K562 (cell line): ENCODE data around the gene RASGRP2. TPM values are rescaled to one million over a fixed set of nuclear protein-coding genes. Genes with fewer than 3 reads are reported as not detected.

Source experiments
- CEBPG ChIP-seq, 3 experiments: fragments of 200-800 bp in 1 of 3; sonication (Bioruptor generic) in 1 of 3; sonication (generic) in 1 of 3; formaldehyde crosslinking in 1 of 3; IDR thresholded peaks in 2 of 3; conservative IDR thresholded peaks in 1 of 3; 2 replicates each; pipeline versions ENCODE4 v1.6.1 to v1.8.0; 2016 to 2022; ENCODE audit warnings: missing compliant biosample characterization in 2 of 3, missing genetic modification characterization in 2 of 3, mild to moderate bottlenecking in 1 of 3, missing genetic modification reagents in 1 of 3
- FOXK2 ChIP-seq, 2 experiments: fragments of 450-650 bp; IDR thresholded peaks in 1 of 2; conservative IDR thresholded peaks in 1 of 2; 2 replicates each; pipeline ENCODE4 v1.6.1; 2016; ENCODE audit warnings: low read depth in 2 of 2, mild to moderate bottlenecking in 1 of 2
- KDM2B ChIP-seq: fragments of 250-450 bp; sonication (Bioruptor Pico); IDR thresholded peaks from 2 replicates; pipeline ENCODE4 v1.8.0; 2021; ENCODE audit warnings: mild to moderate bottlenecking, moderate library complexity
- MYC ChIP-seq, 2 experiments: fragments of 250-450 bp in 1 of 2; sonication (Bioruptor Pico) in 1 of 2; IDR thresholded peaks; 2 replicates each; pipeline versions ENCODE4 v1.5.1 to v1.6.1; 2012 to 2021; ENCODE audit warnings: low read depth in 2 of 2, borderline replicate concordance in 1 of 2, improper control_type of control experiment in 1 of 2, low read length in 1 of 2, mild to moderate bottlenecking in 1 of 2, moderate library complexity in 1 of 2
- NR4A1 ChIP-seq, 2 experiments: fragments of 250-450 bp in 1 of 2; fragments of 450-650 bp in 1 of 2; sonication (Bioruptor Pico) in 1 of 2; IDR thresholded peaks; 2 replicates each; pipeline versions ENCODE4 v1.4.0 to v1.6.1; 2016 to 2020; ENCODE audit warnings: mild to moderate bottlenecking in 2 of 2, missing compliant biosample characterization in 1 of 2, missing genetic modification characterization in 1 of 2, moderate library complexity in 1 of 2
- PTBP1 ChIP-seq: fragments of 200-400 bp; formaldehyde crosslinking; IDR thresholded peaks from 2 replicates; pipeline ENCODE4 v1.6.1; 2017; ENCODE audit warnings: low read depth, low read length
- ZNF354B ChIP-seq: fragments of 250-450 bp; sonication (Bioruptor Pico); IDR thresholded peaks from 2 replicates; pipeline ENCODE4 v1.4.0; 2020
- ZNF445 ChIP-seq: fragments of 250-450 bp; sonication (Bioruptor Pico); IDR thresholded peaks from 2 replicates; pipeline ENCODE4 v1.4.0; 2020; ENCODE audit warnings: low read depth, mild to moderate bottlenecking, moderate library complexity
- polyA plus RNA-seq, 8 experiments: library from polyadenylated mRNA; depleted of rRNA in 4 of 8; stranded (reverse) in 5 of 8; unstranded in 3 of 8; fragments of >200 nt; fragmentation: Nextera tagmentation in 2 of 8; fragmentation: Illumina TruSeq in 1 of 8; extraction: Ambion mirVana in 2 of 8; extraction: Trizol in 1 of 8; gene quantifications; 2 replicates each; pipeline versions ENCODE4 v1.2.1 to v1.2.3, GENCODE V29; 2011 to 2014; ENCODE audit warnings: inconsistent platforms in 1 of 8, missing spikeins in 1 of 8
- total RNA-seq, 7 experiments: library from RNA; depleted of rRNA in 6 of 7; stranded (reverse); fragments of >200 nt in 6 of 7; fragmentation: Illumina TruSeq in 2 of 7; extraction: Trizol in 2 of 7; gene quantifications; 2 replicates each; pipeline versions ENCODE4 v1.2.1 to v1.2.3, GENCODE V29; 2011 to 2021; ENCODE audit warnings: low replicate concordance in 1 of 7
- TF ChIP-seq, protein P1 (sequence below): fragments of 450-650 bp; IDR thresholded peaks from 2 replicates; pipeline ENCODE4 v1.6.1; 2018; ENCODE audit not compliant: partially characterized antibody
- TF ChIP-seq, protein P2 (sequence below): fragments of 450-650 bp; IDR thresholded peaks from 2 replicates; pipeline ENCODE4 v1.6.1; 2016; ENCODE audit warnings: mild to moderate bottlenecking, moderate library complexity

The RASGRP2 gene
- total and polyA plus RNA-seq, 9 of the 15 experiments (the other 6 are each of a cell fraction or from before 2014, with no cell fraction given) = 0.87 to 22.7 (median 5.5) TPM

DNA sequence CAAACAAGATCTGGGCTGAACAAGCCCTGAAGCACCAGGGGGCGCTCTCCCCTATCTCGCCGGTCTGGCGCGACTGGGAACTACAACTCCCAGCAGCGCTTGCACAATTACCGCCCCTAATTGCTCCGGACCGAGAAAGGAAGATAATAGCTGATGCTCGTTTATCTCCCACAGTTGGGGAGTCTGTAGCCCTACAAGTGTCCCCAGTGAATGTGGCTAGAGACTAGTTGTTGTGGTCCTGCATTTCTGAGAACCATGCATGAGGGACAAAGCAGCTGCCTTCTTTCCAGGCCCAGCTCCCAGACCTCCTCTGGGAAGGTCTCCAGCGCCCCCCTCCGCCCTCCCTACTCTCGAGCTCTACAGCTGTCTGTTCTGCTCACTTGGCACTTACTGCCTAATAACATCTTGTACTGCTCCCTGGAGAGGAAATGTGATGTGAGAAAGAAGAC, 55.4 kb downstream of the RASGRP2 start (continued):
- TF ChIP-seq MYC (IDR thresholded peaks at IDR 0.05; ENCODE audit: low read depth, low read length) (peak; percentile 39; the same call in 1 of the 2 replicates), MYC (CRISPR knock-in tag; IDR thresholded peaks at IDR 0.05; ENCODE audit: borderline replicate concordance, low read depth) (no peak), ZNF354B (CRISPR knock-in tag) (no peak), CEBPG (CRISPR knock-in tag; IDR thresholded peaks at IDR 0.05) (peak; percentile 90), CEBPG (tag; conservative IDR thresholded peaks at IDR 0.05 in 1 of 2, IDR thresholded peaks at IDR 0.05 in 1 of 2) (peak; percentile 68 to 83), FOXK2 (conservative IDR thresholded peaks at IDR 0.05 in 1 of 2, IDR thresholded peaks at IDR 0.05 in 1 of 2; ENCODE audit: low read depth in 2 of 2) (0 out of 4 replicates have a peak, but pooled peaks of 1 of the 2 experiments have one; percentile 10), PTBP1 (no peak), KDM2B (CRISPR knock-in tag) (no peak), NR4A1 (CRISPR knock-in tag; IDR thresholded peaks at IDR 0.05) (no peak), NR4A1 (tag; IDR thresholded peaks at IDR 0.05) (peak; percentile 30; the same call in 1 of the 2 replicates), ZNF445 (CRISPR knock-in tag) (no peak)
- TF ChIP-seq, protein P1, sequence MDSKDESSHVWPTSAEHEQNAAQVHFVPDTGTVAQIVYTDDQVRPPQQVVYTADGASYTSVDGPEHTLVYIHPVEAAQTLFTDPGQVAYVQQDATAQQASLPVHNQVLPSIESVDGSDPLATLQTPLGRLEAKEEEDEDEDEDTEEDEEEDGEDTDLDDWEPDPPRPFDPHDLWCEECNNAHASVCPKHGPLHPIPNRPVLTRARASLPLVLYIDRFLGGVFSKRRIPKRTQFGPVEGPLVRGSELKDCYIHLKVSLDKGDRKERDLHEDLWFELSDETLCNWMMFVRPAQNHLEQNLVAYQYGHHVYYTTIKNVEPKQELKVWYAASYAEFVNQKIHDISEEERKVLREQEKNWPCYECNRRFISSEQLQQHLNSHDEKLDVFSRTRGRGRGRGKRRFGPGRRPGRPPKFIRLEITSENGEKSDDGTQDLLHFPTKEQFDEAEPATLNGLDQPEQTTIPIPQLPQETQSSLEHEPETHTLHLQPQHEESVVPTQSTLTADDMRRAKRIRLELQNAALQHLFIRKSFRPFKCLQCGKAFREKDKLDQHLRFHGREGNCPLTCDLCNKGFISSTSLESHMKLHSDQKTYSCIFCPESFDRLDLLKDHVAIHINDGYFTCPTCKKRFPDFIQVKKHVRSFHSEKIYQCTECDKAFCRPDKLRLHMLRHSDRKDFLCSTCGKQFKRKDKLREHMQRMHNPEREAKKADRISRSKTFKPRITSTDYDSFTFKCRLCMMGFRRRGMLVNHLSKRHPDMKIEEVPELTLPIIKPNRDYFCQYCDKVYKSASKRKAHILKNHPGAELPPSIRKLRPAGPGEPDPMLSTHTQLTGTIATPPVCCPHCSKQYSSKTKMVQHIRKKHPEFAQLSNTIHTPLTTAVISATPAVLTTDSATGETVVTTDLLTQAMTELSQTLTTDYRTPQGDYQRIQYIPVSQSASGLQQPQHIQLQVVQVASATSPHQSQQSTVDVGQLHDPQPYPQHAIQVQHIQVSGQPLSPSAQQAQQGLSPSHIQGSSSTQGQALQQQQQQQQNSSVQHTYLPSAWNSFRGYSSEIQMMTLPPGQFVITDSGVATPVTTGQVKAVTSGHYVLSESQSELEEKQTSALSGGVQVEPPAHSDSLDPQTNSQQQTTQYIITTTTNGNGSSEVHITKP = peak; percentile 43
- TF ChIP-seq, protein P2, sequence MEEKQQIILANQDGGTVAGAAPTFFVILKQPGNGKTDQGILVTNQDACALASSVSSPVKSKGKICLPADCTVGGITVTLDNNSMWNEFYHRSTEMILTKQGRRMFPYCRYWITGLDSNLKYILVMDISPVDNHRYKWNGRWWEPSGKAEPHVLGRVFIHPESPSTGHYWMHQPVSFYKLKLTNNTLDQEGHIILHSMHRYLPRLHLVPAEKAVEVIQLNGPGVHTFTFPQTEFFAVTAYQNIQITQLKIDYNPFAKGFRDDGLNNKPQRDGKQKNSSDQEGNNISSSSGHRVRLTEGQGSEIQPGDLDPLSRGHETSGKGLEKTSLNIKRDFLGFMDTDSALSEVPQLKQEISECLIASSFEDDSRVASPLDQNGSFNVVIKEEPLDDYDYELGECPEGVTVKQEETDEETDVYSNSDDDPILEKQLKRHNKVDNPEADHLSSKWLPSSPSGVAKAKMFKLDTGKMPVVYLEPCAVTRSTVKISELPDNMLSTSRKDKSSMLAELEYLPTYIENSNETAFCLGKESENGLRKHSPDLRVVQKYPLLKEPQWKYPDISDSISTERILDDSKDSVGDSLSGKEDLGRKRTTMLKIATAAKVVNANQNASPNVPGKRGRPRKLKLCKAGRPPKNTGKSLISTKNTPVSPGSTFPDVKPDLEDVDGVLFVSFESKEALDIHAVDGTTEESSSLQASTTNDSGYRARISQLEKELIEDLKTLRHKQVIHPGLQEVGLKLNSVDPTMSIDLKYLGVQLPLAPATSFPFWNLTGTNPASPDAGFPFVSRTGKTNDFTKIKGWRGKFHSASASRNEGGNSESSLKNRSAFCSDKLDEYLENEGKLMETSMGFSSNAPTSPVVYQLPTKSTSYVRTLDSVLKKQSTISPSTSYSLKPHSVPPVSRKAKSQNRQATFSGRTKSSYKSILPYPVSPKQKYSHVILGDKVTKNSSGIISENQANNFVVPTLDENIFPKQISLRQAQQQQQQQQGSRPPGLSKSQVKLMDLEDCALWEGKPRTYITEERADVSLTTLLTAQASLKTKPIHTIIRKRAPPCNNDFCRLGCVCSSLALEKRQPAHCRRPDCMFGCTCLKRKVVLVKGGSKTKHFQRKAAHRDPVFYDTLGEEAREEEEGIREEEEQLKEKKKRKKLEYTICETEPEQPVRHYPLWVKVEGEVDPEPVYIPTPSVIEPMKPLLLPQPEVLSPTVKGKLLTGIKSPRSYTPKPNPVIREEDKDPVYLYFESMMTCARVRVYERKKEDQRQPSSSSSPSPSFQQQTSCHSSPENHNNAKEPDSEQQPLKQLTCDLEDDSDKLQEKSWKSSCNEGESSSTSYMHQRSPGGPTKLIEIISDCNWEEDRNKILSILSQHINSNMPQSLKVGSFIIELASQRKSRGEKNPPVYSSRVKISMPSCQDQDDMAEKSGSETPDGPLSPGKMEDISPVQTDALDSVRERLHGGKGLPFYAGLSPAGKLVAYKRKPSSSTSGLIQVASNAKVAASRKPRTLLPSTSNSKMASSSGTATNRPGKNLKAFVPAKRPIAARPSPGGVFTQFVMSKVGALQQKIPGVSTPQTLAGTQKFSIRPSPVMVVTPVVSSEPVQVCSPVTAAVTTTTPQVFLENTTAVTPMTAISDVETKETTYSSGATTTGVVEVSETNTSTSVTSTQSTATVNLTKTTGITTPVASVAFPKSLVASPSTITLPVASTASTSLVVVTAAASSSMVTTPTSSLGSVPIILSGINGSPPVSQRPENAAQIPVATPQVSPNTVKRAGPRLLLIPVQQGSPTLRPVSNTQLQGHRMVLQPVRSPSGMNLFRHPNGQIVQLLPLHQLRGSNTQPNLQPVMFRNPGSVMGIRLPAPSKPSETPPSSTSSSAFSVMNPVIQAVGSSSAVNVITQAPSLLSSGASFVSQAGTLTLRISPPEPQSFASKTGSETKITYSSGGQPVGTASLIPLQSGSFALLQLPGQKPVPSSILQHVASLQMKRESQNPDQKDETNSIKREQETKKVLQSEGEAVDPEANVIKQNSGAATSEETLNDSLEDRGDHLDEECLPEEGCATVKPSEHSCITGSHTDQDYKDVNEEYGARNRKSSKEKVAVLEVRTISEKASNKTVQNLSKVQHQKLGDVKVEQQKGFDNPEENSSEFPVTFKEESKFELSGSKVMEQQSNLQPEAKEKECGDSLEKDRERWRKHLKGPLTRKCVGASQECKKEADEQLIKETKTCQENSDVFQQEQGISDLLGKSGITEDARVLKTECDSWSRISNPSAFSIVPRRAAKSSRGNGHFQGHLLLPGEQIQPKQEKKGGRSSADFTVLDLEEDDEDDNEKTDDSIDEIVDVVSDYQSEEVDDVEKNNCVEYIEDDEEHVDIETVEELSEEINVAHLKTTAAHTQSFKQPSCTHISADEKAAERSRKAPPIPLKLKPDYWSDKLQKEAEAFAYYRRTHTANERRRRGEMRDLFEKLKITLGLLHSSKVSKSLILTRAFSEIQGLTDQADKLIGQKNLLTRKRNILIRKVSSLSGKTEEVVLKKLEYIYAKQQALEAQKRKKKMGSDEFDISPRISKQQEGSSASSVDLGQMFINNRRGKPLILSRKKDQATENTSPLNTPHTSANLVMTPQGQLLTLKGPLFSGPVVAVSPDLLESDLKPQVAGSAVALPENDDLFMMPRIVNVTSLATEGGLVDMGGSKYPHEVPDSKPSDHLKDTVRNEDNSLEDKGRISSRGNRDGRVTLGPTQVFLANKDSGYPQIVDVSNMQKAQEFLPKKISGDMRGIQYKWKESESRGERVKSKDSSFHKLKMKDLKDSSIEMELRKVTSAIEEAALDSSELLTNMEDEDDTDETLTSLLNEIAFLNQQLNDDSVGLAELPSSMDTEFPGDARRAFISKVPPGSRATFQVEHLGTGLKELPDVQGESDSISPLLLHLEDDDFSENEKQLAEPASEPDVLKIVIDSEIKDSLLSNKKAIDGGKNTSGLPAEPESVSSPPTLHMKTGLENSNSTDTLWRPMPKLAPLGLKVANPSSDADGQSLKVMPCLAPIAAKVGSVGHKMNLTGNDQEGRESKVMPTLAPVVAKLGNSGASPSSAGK = no peak
